ENCODE results near the gene CENPC.
"Not testable (repeated sequence)": the region's sequence is repeated elsewhere in the genome, so short reads cannot be mapped to it uniquely, and the experiment has no call there.

The CENPC gene

DNA sequence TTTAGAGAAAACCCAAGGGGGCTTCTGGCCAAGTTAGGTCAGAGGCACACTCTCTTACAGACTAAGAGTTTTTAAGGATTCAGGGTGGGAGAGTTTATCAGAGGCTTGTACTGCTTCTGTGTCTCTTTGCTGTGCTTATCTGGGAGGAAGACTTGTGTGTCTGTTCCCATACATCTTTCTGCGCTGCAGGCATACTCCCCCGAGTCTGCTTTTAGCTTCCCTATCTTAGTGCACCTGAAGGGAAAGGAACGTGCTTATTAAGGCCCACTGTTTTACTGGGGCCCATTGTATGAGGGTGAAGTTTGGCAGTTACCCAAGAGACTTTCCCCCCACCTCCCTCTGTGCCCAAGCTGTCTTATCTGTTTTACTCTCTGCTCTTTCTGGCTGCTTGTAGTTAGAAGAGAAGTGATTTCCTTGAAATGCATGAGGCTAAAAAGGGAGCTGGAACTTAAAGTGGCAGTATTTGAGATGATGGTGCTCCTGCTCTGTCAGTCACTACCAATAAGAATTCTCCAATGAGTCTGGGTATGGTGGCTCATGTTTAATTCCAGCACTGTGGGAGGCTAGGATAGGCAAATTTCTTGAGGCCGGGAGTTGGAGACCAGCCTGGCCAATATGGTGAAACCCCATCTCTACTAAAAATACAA is 7.0 kb upstream of the CENPC start:
- not testable (repeated sequence) for DNase-seq (ENCODE audit: low read depth)

DNA sequence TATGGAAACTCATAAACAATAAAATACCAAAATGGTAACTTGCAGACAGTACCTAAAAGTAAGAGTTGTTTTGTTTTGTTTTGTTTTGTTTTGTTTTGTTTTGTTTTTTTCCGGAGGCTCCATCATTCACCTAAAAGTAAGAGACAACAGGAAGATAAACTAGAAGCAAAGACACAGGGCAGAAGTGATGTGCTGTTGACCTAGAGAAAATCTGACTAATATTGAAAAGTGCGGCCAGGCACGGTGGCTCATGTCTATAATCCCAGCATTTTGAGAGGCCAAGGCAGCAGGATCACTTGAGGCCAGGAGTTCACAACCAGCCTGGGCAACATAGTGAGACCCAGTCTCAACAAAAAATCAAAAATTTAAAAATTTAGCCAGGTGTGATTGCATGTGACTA is 5.6 kb upstream of the CENPC start:
- DNase-seq (ENCODE audit: low read depth), result no peak

DNA sequence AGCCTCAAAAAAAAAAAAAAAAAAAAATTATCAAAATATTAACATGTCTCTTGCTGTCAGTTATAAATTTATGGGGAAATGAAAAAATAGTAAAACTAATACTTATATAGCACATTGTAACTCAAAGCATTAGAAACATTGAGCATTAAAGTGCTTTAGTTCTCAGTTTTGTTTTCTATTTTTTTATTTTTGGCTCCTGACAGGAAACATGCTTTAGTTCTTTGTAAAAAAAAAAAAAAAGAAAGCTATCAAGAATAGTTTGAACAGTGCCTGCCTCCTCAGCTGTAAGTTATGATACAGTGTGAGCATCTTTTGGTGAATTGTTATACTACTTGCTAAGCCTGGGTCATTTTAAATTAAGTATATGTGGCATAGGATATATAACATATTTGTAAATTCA is 5.1 kb upstream of the CENPC start:
- no peak for DNase-seq (ENCODE audit: low read depth)

DNA sequence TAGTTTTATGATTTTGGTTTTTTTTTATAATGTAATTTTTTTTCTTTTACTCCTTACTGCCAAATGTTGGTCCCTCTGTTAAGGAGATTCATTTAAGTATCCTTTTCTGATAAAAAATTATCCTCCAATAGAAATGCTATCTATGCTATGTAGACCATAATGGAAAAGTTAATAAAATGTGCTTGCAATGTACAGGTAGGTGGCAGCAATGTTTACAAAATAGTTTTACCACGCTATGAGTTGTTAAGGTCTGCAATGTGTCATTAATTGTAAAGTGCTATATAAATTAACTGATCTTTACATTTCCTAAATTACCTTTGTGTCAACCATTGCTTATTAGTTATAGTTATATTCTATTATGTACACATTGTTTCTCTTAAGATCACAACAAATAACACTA is 3.8 kb upstream of the CENPC start:
- no peak for DNase-seq (ENCODE audit: low read depth)

DNA sequence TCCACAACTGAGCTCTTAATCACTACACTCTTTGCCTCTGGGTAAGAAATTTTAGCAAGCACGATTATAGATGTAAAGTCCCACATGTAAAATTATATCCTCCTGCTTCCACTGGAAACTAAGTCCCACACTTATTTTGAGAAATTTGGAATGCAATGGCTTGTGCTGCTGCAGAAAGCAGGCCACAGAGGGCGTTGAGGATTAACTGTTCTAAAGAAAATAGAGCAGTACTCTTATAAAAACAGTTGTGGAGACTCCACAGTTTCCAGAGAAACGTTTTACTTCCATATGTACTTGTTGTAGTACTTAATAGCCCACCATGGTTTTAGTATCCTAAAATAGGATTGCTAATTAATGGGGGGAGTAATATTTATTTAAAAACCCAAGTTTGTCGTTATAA is 1.7 kb upstream of the CENPC start:
- DNase-seq (ENCODE audit: low read depth), result no peak

DNA sequence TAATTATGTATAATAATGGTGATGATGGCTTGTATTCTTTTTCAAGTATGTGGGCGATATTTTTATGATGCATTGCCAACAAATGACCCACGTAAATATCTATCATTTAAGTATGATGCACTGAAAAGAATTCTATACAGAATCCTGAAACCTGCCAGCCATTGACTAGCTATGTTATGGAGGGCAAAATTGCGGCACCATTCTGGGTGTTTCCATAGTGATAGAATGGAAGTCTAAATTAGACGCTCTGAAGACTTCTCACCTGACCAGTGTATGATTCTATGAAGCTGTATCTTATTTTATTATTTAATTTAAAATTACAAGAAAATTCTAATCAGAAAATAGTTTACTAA is 677 bp upstream of the CENPC start:
- no peak for DNase-seq (ENCODE audit: low read depth)

DNA sequence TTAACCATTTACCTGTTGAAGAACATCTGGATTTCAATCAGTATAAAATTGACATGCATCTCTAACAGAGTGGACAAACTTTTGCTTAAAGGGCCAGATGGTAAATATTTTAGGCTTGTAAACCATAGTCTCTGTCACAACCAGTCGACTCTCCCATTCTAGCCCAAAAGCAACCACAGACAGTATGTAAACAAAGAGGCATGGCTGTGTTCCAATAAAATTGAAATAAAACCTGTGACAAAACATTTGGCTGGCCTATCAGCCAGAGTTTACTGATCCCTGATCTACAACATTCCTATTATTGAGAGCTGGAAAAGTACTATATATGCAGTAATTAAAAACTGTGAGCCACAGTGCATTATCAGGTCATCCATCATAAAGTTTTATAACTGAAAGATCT is 3.2 kb downstream of the CENPC start:
- no peak for DNase-seq (ENCODE audit: low read depth)

DNA sequence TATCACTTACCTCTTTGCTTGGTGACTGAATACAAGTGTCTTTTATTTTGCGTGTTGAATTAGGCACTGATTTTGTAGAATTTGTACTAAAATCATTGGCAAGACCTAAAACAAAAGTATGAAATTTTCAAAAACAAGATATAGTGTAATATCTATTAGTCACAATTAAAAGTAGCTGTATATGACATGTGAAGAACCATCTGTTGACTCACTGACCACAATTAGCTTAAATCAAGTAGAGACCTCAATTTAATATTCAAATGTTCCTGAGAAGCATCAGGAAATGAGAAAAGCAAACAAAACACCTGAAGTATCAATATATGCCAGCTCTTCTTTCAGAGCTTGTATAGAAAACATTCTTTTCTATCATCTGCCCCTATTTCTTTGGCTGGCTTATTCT is 5.5 kb downstream of the CENPC start:
- DNase-seq (ENCODE audit: low read depth), result no peak

DNA sequence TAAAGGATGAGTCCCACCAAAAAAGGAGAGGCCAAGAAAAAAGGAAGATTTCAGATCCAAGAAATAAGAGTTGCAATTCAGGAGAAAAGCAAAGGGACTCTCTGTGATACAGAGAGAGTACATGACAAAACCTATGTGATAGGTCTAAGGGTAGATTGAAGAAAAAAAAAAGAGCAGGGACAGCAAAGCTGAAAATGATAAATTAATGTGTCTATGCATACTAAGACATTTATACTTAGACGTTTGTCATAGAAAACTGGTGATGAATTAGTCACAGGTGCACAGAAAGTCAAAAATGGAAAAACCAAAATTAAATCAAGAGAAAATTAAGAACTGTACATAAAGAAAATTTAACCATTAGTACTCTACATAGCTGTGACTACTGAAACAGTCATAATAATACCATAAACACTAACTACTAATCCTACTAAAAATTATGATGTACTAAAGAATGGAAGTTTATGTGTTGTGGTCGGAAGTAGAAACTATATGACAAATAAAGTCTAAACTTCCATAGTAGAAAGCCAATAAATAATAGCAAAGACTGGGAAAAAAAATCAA is 9.9 kb downstream of the CENPC start:
- DNase-seq (ENCODE audit: low read depth), result no peak

DNA sequence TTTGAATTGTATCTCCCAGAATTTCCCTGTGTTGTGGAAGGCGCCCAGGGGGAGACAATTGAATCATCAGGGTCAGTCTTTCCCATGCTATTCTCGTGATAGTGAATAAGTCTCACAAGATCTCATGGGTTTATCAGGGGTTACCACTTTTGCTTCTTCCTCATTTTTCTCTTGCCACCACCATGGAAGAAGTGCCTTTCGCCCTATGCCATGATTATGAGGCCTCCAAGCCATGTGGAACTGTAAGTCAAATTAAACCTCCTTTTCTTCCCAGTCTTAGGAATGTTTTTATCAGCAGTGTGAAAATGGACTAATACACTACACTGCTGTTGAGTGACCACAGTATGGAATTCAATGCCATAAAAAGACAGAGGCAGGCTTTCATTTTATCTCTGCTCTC is 12.2 kb downstream of the CENPC start:
- DNase-seq (ENCODE audit: low read depth), result no peak

DNA sequence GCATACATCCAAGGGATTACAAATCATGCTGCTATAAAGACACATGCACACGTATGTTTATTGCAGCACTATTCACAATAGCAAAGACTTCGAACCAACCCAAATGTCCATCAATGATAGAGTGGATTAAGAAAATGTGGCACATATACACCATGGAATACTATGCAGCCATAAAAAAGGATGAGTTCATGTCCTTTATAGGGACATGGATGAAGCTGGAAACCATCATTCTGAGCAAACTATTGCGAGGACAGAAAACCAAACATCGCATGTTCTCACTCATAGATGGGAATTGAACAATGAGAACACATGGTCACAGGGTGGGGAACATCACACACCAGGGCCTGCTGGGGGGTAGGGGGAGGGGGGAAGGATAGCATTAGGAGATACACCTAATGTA is 12.9 kb downstream of the CENPC start:
- DNase-seq (ENCODE audit: low read depth), result not testable (repeated sequence)

DNA sequence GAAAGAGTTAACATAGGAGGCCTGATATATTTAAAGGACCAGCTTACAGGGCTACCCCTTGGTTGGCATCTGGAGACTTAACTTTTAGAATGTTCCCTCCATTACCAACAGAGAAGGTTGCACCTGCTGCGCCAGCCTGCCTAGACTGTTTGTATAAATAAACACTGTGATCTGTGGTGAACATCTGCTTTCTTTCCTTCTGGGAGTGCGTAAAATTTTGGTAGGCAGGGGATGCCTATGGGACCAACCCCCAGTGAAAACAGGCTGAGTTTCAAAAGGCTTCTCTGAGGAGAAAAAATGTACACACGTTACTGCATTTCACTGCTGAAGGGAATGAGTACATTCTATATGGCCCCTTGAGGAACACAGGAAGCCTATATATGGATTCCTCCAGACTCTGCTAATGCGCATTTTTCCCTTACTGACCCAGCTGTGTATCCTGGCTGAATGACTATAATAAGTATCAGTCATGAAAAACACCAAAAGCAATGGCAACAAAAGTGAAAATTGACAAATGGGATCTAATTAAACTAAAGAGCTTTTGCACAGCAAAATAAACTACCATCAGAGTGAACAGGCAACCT is 13.8 kb downstream of the CENPC start:
- DNase-seq (ENCODE audit: low read depth), result no peak

DNA sequence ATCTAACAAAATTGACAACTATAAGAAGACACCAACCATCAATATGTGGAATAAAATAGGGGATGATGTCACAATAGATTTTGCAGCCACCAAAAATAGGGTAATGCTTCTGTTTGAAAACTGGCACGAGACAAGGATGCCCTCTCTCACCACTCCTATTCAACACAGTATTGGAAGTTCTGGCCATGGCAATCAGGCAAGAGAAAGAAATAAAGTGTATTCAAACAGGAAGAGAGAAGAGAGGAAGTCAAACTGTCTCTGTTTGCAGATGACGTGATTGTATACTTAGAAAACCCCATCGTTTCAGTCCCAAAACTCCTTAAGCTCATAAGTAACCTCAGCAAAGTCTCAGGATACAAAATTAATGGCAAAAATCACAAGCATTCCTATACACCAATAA is 21.2 kb downstream of the CENPC start:
- not testable (repeated sequence) for DNase-seq (ENCODE audit: low read depth)

DNA sequence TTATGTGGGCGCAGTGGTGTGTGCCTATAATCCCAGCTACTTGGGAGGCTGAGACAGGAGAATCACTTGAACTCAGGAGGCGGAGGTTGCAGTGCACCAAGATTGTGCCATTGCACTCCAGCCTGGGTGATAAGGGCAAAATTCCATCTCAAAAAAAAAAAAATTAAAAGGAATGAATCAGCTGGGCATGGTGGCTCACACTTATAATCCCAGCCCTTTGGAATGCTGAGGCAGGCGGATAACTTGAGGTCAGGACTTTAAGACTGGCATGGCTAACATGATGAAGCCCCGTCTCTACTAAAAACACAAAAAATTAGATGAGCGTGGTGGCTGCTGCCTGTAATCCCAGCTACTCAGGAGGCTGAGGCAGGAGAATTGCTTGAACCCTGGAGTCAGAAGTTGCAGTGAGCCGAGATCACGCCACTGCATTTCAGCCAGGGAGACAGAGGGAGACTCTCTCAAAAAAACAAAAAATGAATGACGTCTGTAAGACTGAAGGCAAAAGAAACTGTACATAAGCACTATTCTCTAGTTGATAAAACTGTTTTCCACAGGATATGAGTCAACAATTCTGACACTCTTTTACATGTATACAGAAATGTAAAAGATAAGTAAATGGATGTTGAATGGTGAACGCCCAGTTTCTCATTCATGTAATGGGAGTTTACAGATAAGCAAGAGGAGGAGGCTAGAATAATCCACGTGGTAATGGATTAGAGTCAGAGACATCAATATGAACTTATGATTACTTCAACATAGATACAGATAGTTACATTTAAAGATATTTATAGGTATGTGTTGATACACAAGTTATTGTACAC is 22.2 kb downstream of the CENPC start:
- DNase-seq (ENCODE audit: low read depth), result no peak

DNA sequence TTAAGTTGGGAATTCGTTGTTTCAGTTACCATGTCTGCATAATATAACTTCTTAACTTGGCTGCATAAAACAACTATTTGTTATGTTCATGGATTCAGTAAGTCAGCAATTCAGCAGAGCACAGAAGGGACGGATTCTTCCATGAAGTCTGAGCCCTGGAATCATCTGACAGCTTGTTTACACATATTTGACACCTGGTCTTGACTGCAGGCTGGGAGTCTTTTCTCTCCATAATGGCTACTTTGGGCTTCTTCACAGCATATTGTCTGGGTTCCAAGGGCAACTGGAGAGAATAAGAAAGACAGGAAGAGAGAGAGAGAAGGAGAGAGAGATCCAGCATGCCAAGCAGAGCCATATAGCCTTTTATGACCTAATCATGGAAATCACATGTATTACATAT is 23.1 kb downstream of the CENPC start:
- DNase-seq (ENCODE audit: low read depth), result no peak

DNA sequence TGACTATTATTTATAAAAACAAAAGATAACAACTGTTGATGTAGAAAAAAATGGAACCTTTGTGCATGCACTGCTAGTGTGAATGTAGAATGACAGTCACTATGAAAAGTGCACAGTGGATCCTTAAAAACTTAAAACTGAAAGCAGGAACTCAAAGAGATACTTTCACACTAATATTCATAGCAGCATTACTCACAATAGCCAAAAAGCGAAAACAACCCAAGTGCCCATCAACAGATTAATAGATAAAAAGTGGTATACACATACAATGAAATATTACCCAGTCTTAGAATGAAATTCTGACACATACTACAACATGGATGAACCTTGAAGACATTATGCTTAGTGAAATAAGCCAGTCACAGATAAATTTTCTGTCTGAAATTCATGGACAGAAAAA is 23.8 kb downstream of the CENPC start:
- DNase-seq (ENCODE audit: low read depth), result no peak

DNA sequence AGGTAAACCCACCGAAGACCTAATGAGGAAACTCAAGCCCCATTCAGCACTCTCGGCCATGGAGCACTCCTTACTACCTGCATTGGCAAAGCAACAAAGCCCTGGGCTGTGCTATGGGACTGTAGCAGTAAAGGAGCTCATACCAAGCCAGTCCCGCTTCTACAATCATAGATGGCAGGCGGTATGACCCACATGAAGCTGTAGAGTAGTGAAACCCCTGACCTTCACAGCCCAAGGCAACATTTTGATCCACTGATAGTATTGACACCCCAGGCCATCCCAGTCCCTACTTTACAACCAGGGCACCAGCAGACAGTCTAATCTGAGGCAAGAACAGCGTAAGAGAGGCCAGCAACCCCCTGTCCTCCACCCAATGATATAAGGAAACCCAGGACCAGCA is 25.2 kb downstream of the CENPC start:
- DNase-seq (ENCODE audit: low read depth), result no peak

DNA sequence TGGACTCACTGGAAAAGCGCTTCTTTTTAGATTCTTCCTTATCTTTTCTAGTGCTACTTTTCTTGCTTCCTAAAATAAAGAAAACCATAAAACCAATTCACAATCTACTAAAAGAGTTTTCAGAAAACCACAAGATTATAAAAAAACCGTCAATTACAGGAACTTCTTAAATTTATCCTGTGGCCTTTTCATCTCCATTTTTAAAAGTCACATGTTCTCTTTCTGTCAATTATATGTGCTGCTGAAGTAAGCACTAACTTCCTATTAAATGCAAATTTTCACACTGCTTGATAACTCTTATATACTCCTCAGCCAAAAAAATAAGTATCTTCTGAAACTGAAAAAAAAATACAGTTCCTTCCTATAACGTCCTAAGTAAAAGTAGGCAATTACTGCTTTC is 32.8 kb downstream of the CENPC start:
- no peak for DNase-seq (ENCODE audit: low read depth)

DNA sequence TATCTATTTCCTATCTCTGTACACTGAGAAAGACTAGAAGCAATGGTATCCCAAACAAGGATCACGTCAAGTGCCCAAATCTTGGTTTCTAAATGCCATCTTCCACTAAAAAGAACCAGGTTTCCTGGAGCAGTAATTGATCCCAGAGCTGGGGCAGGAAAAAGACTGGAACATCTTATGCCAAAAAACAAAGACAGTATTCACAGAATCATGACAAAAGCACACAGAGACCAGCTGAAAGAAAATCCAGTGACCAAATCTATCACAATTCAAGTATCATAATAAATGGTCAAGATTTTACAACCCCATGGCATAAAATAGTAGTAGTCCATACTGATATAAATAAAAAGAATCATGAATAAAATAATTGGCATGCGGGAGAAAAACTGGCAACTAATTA is 44.9 kb downstream of the CENPC start:
- DNase-seq (ENCODE audit: low read depth), result no peak

DNA sequence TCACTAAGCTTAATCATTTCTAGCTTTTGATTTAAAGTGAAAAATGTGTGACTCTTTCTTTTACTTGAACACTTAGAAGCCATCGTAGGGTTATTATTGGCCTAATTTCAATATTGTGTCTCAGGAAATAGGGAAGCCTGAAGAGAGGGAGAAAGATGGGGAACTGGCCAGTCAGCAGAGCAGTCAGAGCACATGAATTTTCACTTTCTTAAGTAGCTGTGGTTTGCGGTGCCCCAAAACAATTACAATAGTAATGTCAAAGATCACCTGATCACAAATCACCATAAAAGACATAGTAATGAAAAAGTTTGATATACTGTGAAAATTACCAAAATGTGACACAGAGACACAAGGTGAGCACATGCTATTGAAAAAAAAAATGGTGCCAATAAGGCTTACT is 45.5 kb downstream of the CENPC start:
- DNase-seq (ENCODE audit: low read depth), result no peak

DNA sequence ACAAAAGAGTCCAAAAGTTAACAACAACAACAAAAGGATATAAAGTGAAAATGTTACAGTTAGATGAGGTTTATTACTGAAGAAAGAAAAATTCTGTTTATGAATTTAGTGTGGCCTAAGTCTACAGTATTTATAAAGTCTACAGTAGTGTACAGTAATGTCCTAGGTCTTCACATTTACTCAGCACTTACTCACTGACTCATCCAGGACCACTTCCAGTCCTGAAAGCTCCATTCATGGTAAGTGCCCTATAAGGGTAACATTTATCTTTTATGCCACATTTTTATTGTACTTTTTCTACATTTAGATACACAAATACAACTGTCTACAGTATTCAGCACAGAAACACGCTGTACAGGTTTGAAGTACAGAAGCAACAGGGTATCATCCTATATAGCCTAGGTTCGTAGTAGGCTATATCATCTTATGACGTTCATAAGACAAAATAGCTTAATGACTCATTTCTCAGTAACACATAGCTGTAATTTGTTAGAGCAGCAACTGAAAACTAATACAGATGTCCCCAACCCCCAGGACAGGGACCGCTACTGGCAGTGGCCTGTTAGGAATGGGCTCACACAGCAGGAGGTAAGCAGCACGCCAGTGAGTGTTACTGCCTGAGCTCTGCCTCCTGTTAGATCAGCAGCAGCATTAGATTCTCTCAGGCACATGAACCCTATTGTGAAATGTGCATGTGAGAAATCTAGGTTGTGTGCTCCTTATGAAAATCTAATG is 61.3 kb downstream of the CENPC start:
- DNase-seq (ENCODE audit: low read depth), result no peak

DNA sequence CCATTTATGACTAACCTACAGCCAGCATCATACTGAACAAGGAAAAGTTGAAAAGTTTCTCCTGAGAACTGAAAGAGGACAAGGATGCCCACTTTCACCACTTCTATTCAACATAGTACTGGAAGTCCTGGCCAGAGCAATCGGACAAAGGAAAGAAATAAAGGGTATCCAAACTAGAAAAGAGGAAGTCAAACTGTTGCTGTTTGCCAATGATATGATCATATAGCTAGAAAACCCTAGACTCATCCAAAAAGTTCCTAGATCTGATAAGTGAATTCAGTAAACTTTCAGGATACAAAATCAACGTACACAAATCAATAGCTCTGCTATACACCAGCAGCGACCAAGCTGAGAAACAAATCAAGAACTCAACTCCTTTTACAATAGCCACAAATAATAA is 64.5 kb downstream of the CENPC start:
- no peak for DNase-seq (ENCODE audit: low read depth)

DNA sequence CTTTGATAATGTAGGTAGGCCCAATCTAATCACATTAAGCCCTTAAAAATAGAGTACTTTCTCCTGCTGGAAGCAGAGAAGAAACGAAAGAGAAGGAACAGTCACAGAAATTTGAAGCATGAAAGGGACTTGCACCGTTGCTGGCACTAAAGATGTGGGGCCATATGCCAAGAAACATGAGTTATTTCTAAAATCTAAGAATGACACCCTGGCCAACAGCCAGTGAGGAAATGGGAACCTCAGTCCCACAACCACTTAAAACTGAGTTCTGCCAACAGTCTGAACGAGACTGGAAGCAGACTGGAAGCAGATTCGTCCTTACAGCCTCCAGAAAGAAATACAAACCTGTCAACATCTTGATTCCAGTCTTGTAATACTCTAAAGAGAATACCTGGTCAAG is 70.1 kb downstream of the CENPC start:
- no peak for DNase-seq (ENCODE audit: low read depth)
